ENCODE results near the gene DAPK1. TPM values are rescaled to one million over a fixed set of nuclear protein-coding genes. Genes with fewer than 3 reads are reported as not detected.

Gene DAPK1
- polyA plus RNA-seq, 1 donor from 2014 or later, result 45.0 TPM

GRCh38 chr9:87622098-87622497, 124.4 kb downstream of the DAPK1 start:
- H3K36me3 ChIP-seq (ENCODE audit: insufficient read depth, low read length), result peaks cover 9% of the 10 kb centered on the region
- H3K27ac ChIP-seq (ENCODE audit: low read length), result no peak overlapping the region
- H3K4me3 ChIP-seq (ENCODE audit: low read length), result no peak overlapping the region
- TF ChIP-seq SMC3 (conservative IDR thresholded peaks at IDR 0.05; ENCODE audit: poor library complexity) (no peak), POLR2AphosphoS5 (IDR thresholded peaks at IDR 0.05) (no peak), EP300 (conservative IDR thresholded peaks at IDR 0.05; ENCODE audit: poor library complexity, severe bottlenecking) (no peak)
- H3K4me2 ChIP-seq (ENCODE audit: low read length), result no peak overlapping the region
- H3K9ac ChIP-seq (ENCODE audit: low read length), result no peak overlapping the region
- no peaks in the 10 kb centered on the region for H3K9me2 ChIP-seq (ENCODE audit: insufficient read depth, low read length)
- H3K79me2 ChIP-seq (replicated peaks; ENCODE audit: insufficient read depth, low read length), result no peaks in the 10 kb centered on the region
- H2AFZ ChIP-seq (ENCODE audit: low read depth, low read length), result no peak overlapping the region
- H3K9me3 ChIP-seq (ENCODE audit: low read length), result no peaks in the 10 kb centered on the region
- no peaks in the 10 kb centered on the region for H3K27me3 ChIP-seq (ENCODE audit: insufficient read depth, low read depth, low read length)
- H3F3A ChIP-seq (ENCODE audit: insufficient read depth, low read length, poor library complexity, severe bottlenecking), result no peaks in the 10 kb centered on the region
- no peaks in the 10 kb centered on the region for H4K20me1 ChIP-seq (ENCODE audit: insufficient read depth)

GRCh38 chr9:87622923-87623322, 125.3 kb downstream of the DAPK1 start:
- Histone ChIP-seq H4K20me1 (ENCODE audit: insufficient read depth) (no peaks in the 10 kb centered on the region), H3K27me3 (ENCODE audit: insufficient read depth, low read depth, low read length) (no peaks in the 10 kb centered on the region), H3K4me2 (ENCODE audit: low read length) (no peak overlapping the region), H3K9ac (ENCODE audit: low read length) (no peak overlapping the region), H3F3A (ENCODE audit: insufficient read depth, low read length, poor library complexity, severe bottlenecking) (no peaks in the 10 kb centered on the region), H3K79me2 (replicated peaks; ENCODE audit: insufficient read depth, low read length) (no peaks in the 10 kb centered on the region), H3K27ac (ENCODE audit: low read length) (no peak overlapping the region), H3K4me3 (ENCODE audit: low read length) (no peak overlapping the region), H3K9me2 (ENCODE audit: insufficient read depth, low read length) (no peaks in the 10 kb centered on the region), H3K36me3 (ENCODE audit: insufficient read depth, low read length) (peaks cover 5% of the 10 kb centered on the region), H2AFZ (ENCODE audit: low read depth, low read length) (no peak overlapping the region), H3K9me3 (ENCODE audit: low read length) (no peaks in the 10 kb centered on the region)
- TF ChIP-seq POLR2AphosphoS5 (IDR thresholded peaks at IDR 0.05) (peak; percentile 34), RAD21 (conservative IDR thresholded peaks at IDR 0.05) (no peak)

- H3K79me2 ChIP-seq (replicated peaks; ENCODE audit: insufficient read depth, low read length), result no peaks in the 10 kb centered on the region
- H2AFZ ChIP-seq (ENCODE audit: low read depth, low read length), result no peak overlapping the region
- no peaks in the 10 kb centered on the region for H3K9me2 ChIP-seq (ENCODE audit: insufficient read depth, low read length)
- H3K9ac ChIP-seq (ENCODE audit: low read length), result no peak overlapping the region
- no peak for TF ChIP-seq REST (IDR thresholded peaks at IDR 0.05; ENCODE audit: borderline replicate concordance)
- no peak for TF ChIP-seq EZH2 (IDR thresholded peaks at IDR 0.05; ENCODE audit: borderline replicate concordance, insufficient read depth, low read length, poor library complexity, severe bottlenecking)
- no peak for TF ChIP-seq SMC3 (conservative IDR thresholded peaks at IDR 0.05; ENCODE audit: poor library complexity)
- TF ChIP-seq RAD21 (conservative IDR thresholded peaks at IDR 0.05), result no peak
- no peak for TF ChIP-seq POLR2AphosphoS5 (IDR thresholded peaks at IDR 0.05)
- TF ChIP-seq CTCF (IDR thresholded peaks at IDR 0.05; ENCODE audit: poor library complexity, severe bottlenecking), result no peak
- TF ChIP-seq TAF1 (IDR thresholded peaks at IDR 0.05; ENCODE audit: low read depth), result no peak
- no peak for TF ChIP-seq MXI1 (conservative IDR thresholded peaks at IDR 0.05; ENCODE audit: poor library complexity, severe bottlenecking)
- TF ChIP-seq EP300 (conservative IDR thresholded peaks at IDR 0.05; ENCODE audit: poor library complexity, severe bottlenecking), result no peak
- H3K9me3 ChIP-seq (ENCODE audit: low read length), result no peaks in the 10 kb centered on the region
- no peaks in the 10 kb centered on the region for H4K20me1 ChIP-seq (ENCODE audit: insufficient read depth)
- H3K27ac ChIP-seq (ENCODE audit: low read length), result no peak overlapping the region
- no peaks in the 10 kb centered on the region for H3K27me3 ChIP-seq (ENCODE audit: insufficient read depth, low read depth, low read length)
- no peak overlapping the region for H3K4me2 ChIP-seq (ENCODE audit: low read length)
- H3K36me3 ChIP-seq (ENCODE audit: insufficient read depth, low read length), result no peaks in the 10 kb centered on the region
- H3K4me3 ChIP-seq (ENCODE audit: low read length), result no peak overlapping the region
- no peaks in the 10 kb centered on the region for H3F3A ChIP-seq (ENCODE audit: insufficient read depth, low read length, poor library complexity, severe bottlenecking)
Observed at GRCh38 chr9:87628346-87628745, 130.7 kb downstream of the DAPK1 start.
